ENCODE results near the gene PCF11.
A peak's percentile ranks its signal among the peaks of the same experiment; 100 is the strongest.

PCF11 gene

DNA sequence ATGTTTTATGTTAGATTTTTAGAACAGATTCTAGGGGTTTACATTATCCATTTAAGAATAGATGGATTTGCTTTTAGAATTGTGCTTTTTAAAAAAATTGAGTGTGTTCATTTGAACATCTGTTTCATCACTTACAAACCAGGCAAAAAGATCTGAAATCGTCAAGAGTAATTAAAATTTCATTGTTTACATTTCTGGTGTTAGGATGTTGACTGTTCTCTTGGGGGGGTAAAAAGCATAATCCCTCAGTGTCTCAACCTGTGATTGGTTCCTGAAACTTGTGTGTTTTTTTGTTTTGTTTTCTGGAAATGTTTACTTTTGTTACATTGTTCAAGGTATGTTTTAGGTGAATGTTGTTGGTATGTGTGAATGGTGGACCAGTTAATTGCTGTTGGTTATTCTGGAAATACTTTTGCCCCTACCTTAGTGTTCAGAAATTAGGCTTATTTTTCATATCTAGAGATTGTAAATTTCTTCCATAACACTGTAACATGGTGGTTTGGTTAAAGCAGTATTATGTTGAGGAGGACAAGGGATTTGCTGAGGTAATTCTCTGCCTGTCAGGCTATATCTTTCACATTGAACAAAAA is 4.8 kb downstream of the PCF11 start:
- H3K27ac ChIP-seq, result peak overlapping the region; percentile 95
- TF ChIP-seq, protein P1, sequence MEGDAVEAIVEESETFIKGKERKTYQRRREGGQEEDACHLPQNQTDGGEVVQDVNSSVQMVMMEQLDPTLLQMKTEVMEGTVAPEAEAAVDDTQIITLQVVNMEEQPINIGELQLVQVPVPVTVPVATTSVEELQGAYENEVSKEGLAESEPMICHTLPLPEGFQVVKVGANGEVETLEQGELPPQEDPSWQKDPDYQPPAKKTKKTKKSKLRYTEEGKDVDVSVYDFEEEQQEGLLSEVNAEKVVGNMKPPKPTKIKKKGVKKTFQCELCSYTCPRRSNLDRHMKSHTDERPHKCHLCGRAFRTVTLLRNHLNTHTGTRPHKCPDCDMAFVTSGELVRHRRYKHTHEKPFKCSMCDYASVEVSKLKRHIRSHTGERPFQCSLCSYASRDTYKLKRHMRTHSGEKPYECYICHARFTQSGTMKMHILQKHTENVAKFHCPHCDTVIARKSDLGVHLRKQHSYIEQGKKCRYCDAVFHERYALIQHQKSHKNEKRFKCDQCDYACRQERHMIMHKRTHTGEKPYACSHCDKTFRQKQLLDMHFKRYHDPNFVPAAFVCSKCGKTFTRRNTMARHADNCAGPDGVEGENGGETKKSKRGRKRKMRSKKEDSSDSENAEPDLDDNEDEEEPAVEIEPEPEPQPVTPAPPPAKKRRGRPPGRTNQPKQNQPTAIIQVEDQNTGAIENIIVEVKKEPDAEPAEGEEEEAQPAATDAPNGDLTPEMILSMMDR (IDR thresholded peaks at IDR 0.05), result no peak
- no peak for TF ChIP-seq ZFX (IDR thresholded peaks at IDR 0.05; ENCODE audit: borderline replicate concordance)

GRCh38 chr11:83162377-83162776 is 5.4 kb downstream of the PCF11 start:
- TF ChIP-seq, protein P1 (IDR thresholded peaks at IDR 0.05), result no peak
- no peak for TF ChIP-seq ZFX (IDR thresholded peaks at IDR 0.05; ENCODE audit: borderline replicate concordance)
- H3K27ac ChIP-seq, result peak overlapping the region; percentile 95

- no peak overlapping the region for H3K27ac ChIP-seq
- TF ChIP-seq, protein P1 (IDR thresholded peaks at IDR 0.05), result no peak
- no peak for TF ChIP-seq ZFX (IDR thresholded peaks at IDR 0.05; ENCODE audit: borderline replicate concordance)
Measured at GRCh38 chr11:83166193-83166866, 9.4 kb downstream of the PCF11 start.

DNA sequence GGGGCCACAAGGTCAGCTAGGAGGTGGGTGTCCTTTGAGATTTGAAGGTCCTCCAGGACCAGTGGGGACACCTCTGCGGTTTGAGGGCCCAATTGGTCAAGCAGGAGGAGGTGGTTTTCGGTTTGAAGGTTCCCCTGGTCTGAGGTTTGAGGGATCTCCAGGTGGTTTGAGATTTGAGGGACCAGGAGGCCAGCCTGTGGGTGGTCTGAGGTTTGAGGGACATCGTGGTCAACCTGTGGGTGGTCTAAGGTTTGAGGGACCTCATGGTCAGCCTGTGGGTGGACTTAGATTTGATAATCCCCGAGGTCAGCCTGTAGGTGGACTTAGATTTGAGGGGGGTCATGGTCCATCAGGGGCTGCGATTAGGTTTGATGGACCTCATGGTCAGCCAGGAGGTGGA is 11.8 kb downstream of the PCF11 start:
- TF ChIP-seq, protein P1 (IDR thresholded peaks at IDR 0.05), result no peak
- TF ChIP-seq ZFX (IDR thresholded peaks at IDR 0.05; ENCODE audit: borderline replicate concordance), result no peak

GRCh38 chr11:83170865-83171264 is 13.9 kb downstream of the PCF11 start:
- no peak for TF ChIP-seq ZFX (IDR thresholded peaks at IDR 0.05; ENCODE audit: borderline replicate concordance)
- TF ChIP-seq, protein P1 (IDR thresholded peaks at IDR 0.05), result no peak
- no peak overlapping the region for H3K27ac ChIP-seq

More for the DNA sequence above, 11.8 kb downstream of the PCF11 start:
- H3K27ac ChIP-seq, result no peak overlapping the region

DNA sequence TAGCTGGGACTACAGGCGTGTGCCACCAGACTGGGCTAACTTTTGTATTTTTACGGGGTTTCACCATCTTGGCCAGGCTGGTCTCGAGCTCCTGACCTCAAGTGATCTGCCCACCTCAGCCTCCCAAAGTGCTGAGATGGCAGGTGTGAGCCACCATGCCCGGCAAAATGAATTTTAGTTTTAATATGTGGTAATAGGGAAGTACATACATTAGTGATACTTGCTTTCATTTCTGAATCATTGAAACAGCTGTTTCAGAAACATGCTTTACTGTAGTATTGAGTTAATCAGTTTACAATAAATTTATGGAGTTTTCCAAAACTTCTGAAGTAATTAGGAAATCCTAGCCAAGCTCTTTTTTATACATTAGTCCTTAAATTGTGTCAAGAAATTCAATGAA is 15.6 kb downstream of the PCF11 start:
- no peak overlapping the region for H3K27ac ChIP-seq
- TF ChIP-seq, protein P1 (IDR thresholded peaks at IDR 0.05), result no peak
- TF ChIP-seq ZFX (IDR thresholded peaks at IDR 0.05; ENCODE audit: borderline replicate concordance), result no peak

DNA sequence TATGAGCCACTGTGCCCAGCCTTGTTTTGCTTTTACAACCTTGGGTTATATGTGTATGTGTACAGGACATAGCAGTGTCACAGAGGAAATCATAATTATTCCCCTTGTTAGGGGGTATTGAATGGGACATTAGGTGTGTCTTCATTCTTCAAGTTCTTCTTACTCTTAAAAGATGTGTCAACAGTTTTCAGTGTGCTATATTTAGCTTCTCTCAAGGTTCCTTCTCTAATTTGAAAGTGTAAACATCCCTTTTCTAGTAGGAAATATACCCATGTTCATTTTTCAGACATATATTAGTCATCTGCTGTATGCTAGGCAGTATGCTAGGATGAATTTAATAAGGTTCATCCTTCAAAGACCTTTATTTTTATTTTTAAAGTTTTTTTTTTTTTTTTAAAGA is 17.1 kb downstream of the PCF11 start:
- no peak for TF ChIP-seq ZFX (IDR thresholded peaks at IDR 0.05; ENCODE audit: borderline replicate concordance)
- TF ChIP-seq, protein P1 (IDR thresholded peaks at IDR 0.05), result no peak
- no peak overlapping the region for H3K27ac ChIP-seq

All from 22Rv1 (cell line).